Measurements from ENCODE around the gene EPM2A.

DNA sequence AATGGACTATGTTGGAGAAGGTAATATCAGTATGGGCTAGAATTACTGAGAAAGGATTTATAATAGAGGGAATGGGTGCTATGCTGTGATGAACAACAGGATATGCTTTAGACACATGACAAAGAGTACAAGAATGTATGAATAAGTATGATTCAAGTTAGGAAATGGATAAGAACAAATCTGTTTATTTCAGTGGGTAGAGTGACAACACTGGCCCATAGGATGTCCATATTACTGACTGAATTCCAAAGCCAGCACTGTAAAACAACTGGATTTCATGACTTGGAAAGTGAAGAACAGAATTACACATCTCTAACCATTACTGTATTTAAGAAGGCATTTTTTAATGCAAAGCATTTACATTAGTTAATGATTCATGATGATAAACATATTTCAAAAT, 35.9 kb downstream of the EPM2A start:
- TF ChIP-seq, protein P1, sequence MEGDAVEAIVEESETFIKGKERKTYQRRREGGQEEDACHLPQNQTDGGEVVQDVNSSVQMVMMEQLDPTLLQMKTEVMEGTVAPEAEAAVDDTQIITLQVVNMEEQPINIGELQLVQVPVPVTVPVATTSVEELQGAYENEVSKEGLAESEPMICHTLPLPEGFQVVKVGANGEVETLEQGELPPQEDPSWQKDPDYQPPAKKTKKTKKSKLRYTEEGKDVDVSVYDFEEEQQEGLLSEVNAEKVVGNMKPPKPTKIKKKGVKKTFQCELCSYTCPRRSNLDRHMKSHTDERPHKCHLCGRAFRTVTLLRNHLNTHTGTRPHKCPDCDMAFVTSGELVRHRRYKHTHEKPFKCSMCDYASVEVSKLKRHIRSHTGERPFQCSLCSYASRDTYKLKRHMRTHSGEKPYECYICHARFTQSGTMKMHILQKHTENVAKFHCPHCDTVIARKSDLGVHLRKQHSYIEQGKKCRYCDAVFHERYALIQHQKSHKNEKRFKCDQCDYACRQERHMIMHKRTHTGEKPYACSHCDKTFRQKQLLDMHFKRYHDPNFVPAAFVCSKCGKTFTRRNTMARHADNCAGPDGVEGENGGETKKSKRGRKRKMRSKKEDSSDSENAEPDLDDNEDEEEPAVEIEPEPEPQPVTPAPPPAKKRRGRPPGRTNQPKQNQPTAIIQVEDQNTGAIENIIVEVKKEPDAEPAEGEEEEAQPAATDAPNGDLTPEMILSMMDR (conservative IDR thresholded peaks at IDR 0.05; ENCODE audit: low read length), result no peak
- no peak for TF ChIP-seq EZH2phosphoT487 (IDR thresholded peaks at IDR 0.05; ENCODE audit: borderline replicate concordance)

Measured in Loucy (cell line).